Brain microvascular endothelial cell (primary cell): ENCODE measurements around the gene IL2RA.

Experiments
- DNase-seq: peaks from one replicate; pipeline ENCODE4 v3.0.0-alpha.2; 2020
- H3K27ac ChIP-seq: fragments of 250-450 bp; sonication (Bioruptor Pico); 2 replicates; pipeline ENCODE4 v1.5.1; 2020; ENCODE audit warnings: mild to moderate bottlenecking, moderate library complexity
- H3K27me3 ChIP-seq: fragments of 250-450 bp; sonication (Bioruptor Pico); replicated peaks from 2 replicates; pipeline ENCODE4 v1.5.1; 2020; ENCODE audit warnings: mild to moderate bottlenecking
- H3K36me3 ChIP-seq: fragments of 250-450 bp; sonication (Bioruptor Pico); replicated peaks from 2 replicates; pipeline ENCODE4 v1.5.1; 2020; ENCODE audit warnings: mild to moderate bottlenecking
- H3K4me3 ChIP-seq: 2 replicates; pipeline ENCODE4 v1.5.1; 2011; ENCODE audit warnings: low read depth, mild to moderate bottlenecking, control low read depth, low read length, moderate library complexity
- CTCF ChIP-seq: IDR thresholded peaks from 2 replicates; pipeline ENCODE4 v1.5.1; 2011; ENCODE audit warnings: low read depth, mild to moderate bottlenecking, moderate library complexity, low read length, control low read depth, inconsistent platforms; ENCODE audit errors: missing control alignments
- in situ Hi-C: cut with HindIII; loops from 2 replicates; pipeline ENCODE4 v1.10.0; 2017; ENCODE audit warnings: low sequenced_read_pairs, low pct_ligation_motif_present

The IL2RA gene

GRCh38 chr10:6086375-6087233 is 24.4 kb upstream of the IL2RA start:
- Histone ChIP-seq H3K27ac (no peak overlapping the region), H3K27me3 (peaks cover 4% of the 10 kb centered on the region), H3K4me3 (no peak overlapping the region), H3K36me3 (no peaks in the 10 kb centered on the region)
- peak; percentile 91 for TF ChIP-seq CTCF
- in situ Hi-C loops = no loop called here
- peak; percentile 83 for DNase-seq

GRCh38 chr10:6083523-6084475 is 21.6 kb upstream of the IL2RA start:
- no peak for DNase-seq
- Histone ChIP-seq H3K27me3 (peaks cover 4% of the 10 kb centered on the region), H3K27ac (no peak overlapping the region), H3K4me3 (no peak overlapping the region), H3K36me3 (no peaks in the 10 kb centered on the region)
- TF ChIP-seq CTCF = no peak
- in situ Hi-C loops = no loop called here

GRCh38 chr10:6082496-6083395 is 20.6 kb upstream of the IL2RA start:
- Histone ChIP-seq H3K36me3 (no peaks in the 10 kb centered on the region), H3K27me3 (peaks cover 4% of the 10 kb centered on the region), H3K27ac (no peak overlapping the region), H3K4me3 (no peak overlapping the region)
- TF ChIP-seq CTCF = no peak
- in situ Hi-C loops = no loop called here
- no peak for DNase-seq

- Histone ChIP-seq H3K27me3 (peaks cover 4% of the 10 kb centered on the region), H3K4me3 (no peak overlapping the region), H3K27ac (no peak overlapping the region), H3K36me3 (no peaks in the 10 kb centered on the region)
- in situ Hi-C loops = no loop called here
- no peak for TF ChIP-seq CTCF
- DNase-seq = no peak
Observed at GRCh38 chr10:6080417-6080973, 18.3 kb upstream of the IL2RA start.

GRCh38 chr10:6079044-6079443 is 16.9 kb upstream of the IL2RA start:
- in situ Hi-C loops = no loop called here
- TF ChIP-seq CTCF = no peak
- no peak for DNase-seq

More at GRCh38 chr10:6079044-6079443, 16.9 kb upstream of the IL2RA start:
- Histone ChIP-seq H3K27ac (no peak overlapping the region), H3K4me3 (no peak overlapping the region), H3K27me3 (peaks cover 4% of the 10 kb centered on the region), H3K36me3 (no peaks in the 10 kb centered on the region)
